Epithelial cell of esophagus (primary cell): Measurements from ENCODE around the gene SNAPC4.

Experiments used
- DNase-seq: peaks from one replicate; pipeline ENCODE4 v3.0.0; 2010; ENCODE audit warnings: low read depth
- H3K4me3 ChIP-seq: 2 replicates; pipeline ENCODE4 v1.5.1; 2011; ENCODE audit warnings: mild to moderate bottlenecking, low read length, control low read depth
- TF ChIP-seq, protein P1 (sequence below): IDR thresholded peaks from 2 replicates; pipeline ENCODE4 v1.5.1; 2011; ENCODE audit warnings: low read depth, mild to moderate bottlenecking, low read length, control low read depth, inconsistent platforms; ENCODE audit not compliant: insufficient read depth; ENCODE audit errors: missing control alignments

SNAPC4 gene

GRCh38 chr9:136387217-136387616 lies 12.8 kb downstream of the SNAPC4 start:
- no peak for DNase-seq
- TF ChIP-seq, protein P1, sequence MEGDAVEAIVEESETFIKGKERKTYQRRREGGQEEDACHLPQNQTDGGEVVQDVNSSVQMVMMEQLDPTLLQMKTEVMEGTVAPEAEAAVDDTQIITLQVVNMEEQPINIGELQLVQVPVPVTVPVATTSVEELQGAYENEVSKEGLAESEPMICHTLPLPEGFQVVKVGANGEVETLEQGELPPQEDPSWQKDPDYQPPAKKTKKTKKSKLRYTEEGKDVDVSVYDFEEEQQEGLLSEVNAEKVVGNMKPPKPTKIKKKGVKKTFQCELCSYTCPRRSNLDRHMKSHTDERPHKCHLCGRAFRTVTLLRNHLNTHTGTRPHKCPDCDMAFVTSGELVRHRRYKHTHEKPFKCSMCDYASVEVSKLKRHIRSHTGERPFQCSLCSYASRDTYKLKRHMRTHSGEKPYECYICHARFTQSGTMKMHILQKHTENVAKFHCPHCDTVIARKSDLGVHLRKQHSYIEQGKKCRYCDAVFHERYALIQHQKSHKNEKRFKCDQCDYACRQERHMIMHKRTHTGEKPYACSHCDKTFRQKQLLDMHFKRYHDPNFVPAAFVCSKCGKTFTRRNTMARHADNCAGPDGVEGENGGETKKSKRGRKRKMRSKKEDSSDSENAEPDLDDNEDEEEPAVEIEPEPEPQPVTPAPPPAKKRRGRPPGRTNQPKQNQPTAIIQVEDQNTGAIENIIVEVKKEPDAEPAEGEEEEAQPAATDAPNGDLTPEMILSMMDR: no peak
- H3K4me3 ChIP-seq: no peak overlapping the region

GRCh38 chr9:136386018-136386417 lies 14.0 kb downstream of the SNAPC4 start:
- no peak overlapping the region for H3K4me3 ChIP-seq
- TF ChIP-seq, protein P1: no peak
- DNase-seq: no peak

DNA sequence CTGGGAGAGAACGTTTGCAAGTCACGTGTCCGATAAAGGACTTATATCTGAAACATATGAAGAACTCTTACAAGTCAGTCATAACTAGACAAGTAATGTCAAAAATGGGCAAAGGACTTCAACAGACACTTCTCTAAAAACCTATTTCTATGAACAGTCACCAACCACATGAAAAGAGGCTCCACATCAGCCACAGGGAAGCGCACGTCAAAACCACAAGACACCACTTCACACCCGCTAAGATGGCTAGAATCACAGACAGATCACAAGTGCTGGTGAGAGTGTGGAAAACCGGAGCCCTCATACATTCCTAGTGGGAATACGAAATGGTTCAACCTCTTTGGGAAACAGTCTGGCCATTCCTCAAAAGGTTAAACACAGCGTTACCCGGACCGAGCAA lies 15.0 kb downstream of the SNAPC4 start:
- no peak for DNase-seq
- H3K4me3 ChIP-seq: no peak overlapping the region
- TF ChIP-seq, protein P1: no peak

GRCh38 chr9:136383436-136383835 lies 16.5 kb downstream of the SNAPC4 start:
- H3K4me3 ChIP-seq: no peak overlapping the region
- TF ChIP-seq, protein P1: no peak
- DNase-seq: no peak

DNA sequence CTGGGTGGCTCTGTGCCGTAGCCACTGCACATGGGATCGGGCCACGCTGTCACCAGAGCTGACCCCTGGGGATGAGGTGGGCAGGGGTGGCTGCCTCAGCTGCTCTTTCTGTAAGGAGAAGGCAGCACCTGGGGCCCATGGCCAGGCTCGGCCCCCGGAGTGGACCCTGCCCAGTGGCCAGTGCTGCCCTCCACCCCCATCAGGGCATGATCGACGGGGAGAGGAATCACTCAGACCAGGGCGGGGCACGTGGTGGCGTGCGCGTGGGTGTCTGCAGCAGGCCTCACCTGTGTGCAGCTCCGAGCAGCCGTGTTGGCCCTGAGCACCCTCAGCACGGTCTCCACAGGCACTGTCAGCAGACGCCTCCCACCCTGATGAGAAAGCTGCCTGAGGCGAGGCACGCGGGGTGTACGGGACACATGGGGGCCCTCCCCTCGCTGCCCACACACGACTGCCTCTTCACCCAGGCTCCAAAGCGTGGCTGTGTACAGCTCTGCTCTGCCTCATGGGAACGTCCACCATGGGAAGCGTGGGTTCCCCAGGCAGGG lies 17.9 kb downstream of the SNAPC4 start:
- no peak overlapping the region for H3K4me3 ChIP-seq
- DNase-seq: no peak
- TF ChIP-seq, protein P1: no peak

- H3K4me3 ChIP-seq: no peak overlapping the region
- DNase-seq: no peak
- TF ChIP-seq, protein P1: no peak
These were observed 18.7 kb downstream of the SNAPC4 start for GRCh38 chr9:136381311-136381710.

GRCh38 chr9:136380381-136380780 lies 19.6 kb downstream of the SNAPC4 start:
- no peak overlapping the region for H3K4me3 ChIP-seq

More at GRCh38 chr9:136380381-136380780, 19.6 kb downstream of the SNAPC4 start:
- DNase-seq: no peak
- TF ChIP-seq, protein P1: no peak
